ENCODE measurements around the gene HES7.

GRCh38 chr17:8159459-8160223, 35.7 kb upstream of the HES7 start:
- TF ChIP-seq SMC3 (IDR thresholded peaks at IDR 0.05) (no peak), POLR2A (IDR thresholded peaks at IDR 0.05; ENCODE audit: low read length) (no peak), MAX (IDR thresholded peaks at IDR 0.05) (no peak), HDAC2 (IDR thresholded peaks at IDR 0.05) (no peak), CTCF (IDR thresholded peaks at IDR 0.05) (no peak), CEBPB (IDR thresholded peaks at IDR 0.05) (no peak)

All from A549 (cell line).